Testis (tissue), 2 donors: ENCODE measurements around the gene SLC9A1.

Experiments used
- POLR2A ChIP-seq: fragments of 450-650 bp; IDR thresholded peaks from one replicate; pipeline ENCODE4 v1.6.1; 2017; ENCODE audit warnings: antibody characterized with exemption, mild to moderate bottlenecking, moderate library complexity
- TF ChIP-seq, protein P1 (sequence below), 3 experiments: fragments of 450-650 bp in 2 of 3; fragments of 200-600 bp in 1 of 3; sonication (generic) in 1 of 3; IDR thresholded peaks; one replicate each; pipeline ENCODE4 v1.5.1; 2016 to 2019; ENCODE audit warnings: antibody characterized with exemption in 3 of 3, mild to moderate bottlenecking in 2 of 3, moderate library complexity in 1 of 3

DNA sequence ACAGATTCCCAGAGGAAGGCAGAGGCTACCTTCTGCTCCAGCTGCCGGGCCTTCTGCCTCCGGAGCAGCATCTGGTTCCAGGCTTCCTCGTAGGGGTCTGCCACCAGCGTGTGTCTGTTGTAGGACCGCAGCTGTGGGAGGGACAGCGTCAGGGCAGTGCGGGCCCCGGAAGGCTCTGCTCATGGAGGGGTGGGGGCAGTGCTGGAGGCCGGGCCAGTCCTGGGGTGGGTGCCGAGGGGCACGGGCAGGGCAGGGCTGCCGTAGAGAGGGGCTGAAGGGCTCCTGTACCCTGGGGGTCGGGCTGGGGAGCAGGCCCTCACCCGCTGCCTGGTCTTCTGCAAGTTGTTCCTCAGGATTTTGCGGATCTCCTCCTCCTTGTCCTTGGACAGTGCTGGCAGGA, 53.2 kb downstream of the SLC9A1 start:
- TF ChIP-seq, protein P1, sequence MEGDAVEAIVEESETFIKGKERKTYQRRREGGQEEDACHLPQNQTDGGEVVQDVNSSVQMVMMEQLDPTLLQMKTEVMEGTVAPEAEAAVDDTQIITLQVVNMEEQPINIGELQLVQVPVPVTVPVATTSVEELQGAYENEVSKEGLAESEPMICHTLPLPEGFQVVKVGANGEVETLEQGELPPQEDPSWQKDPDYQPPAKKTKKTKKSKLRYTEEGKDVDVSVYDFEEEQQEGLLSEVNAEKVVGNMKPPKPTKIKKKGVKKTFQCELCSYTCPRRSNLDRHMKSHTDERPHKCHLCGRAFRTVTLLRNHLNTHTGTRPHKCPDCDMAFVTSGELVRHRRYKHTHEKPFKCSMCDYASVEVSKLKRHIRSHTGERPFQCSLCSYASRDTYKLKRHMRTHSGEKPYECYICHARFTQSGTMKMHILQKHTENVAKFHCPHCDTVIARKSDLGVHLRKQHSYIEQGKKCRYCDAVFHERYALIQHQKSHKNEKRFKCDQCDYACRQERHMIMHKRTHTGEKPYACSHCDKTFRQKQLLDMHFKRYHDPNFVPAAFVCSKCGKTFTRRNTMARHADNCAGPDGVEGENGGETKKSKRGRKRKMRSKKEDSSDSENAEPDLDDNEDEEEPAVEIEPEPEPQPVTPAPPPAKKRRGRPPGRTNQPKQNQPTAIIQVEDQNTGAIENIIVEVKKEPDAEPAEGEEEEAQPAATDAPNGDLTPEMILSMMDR (IDR thresholded peaks at IDR 0.05): no peak
- TF ChIP-seq POLR2A: no peak
